Upper lobe of right lung (tissue), 1 donor: ENCODE data around the gene MCOLN3. TPM values are rescaled to one million over a fixed set of nuclear protein-coding genes. Genes with fewer than 3 reads are reported as not detected.
A peak's percentile ranks its signal among the peaks of the same experiment; 100 is the strongest.

Experiments used
- ATAC-seq: fragments of 200-7000 bp; cut with Tn5 transposase; one replicate; pipeline ENCODE4 v1.9.1; 2020; ENCODE audit warnings: mild to moderate bottlenecking, moderate library complexity
- DNase-seq: peaks from one replicate; pipeline ENCODE4 v3.0.0-alpha.2; 2020
- H3K27ac ChIP-seq: fragments of 200-600 bp; one replicate; pipeline ENCODE4 v1.8.0; 2022
- H3K27me3 ChIP-seq: fragments of 200-600 bp; one replicate; pipeline ENCODE4 v1.8.0; 2022; ENCODE audit warnings: mild to moderate bottlenecking
- H3K36me3 ChIP-seq: fragments of 200-600 bp; one replicate; pipeline ENCODE4 v1.8.0; 2022
- H3K4me1 ChIP-seq: fragments of 200-600 bp; one replicate; pipeline ENCODE4 v1.8.0; 2022
- H3K4me3 ChIP-seq: fragments of 200-600 bp; one replicate; pipeline ENCODE4 v1.8.0; 2022; ENCODE audit warnings: mild to moderate bottlenecking
- H3K9me3 ChIP-seq: fragments of 200-600 bp; one replicate; pipeline ENCODE4 v1.8.0; 2022
- CTCF ChIP-seq: fragments of 200-600 bp; IDR thresholded peaks from one replicate; pipeline ENCODE4 v1.8.0; 2022; ENCODE audit warnings: antibody characterized with exemption
- intact Hi-C: fragments of 100-400 bp; cut with DNase I; formaldehyde crosslinking; loops from one replicate; pipeline ENCODE4 v1.11.0; 2022
- total RNA-seq: library from RNA; stranded (reverse); fragmentation: NEBNext Ultra II Directional; extraction: Animal tissue kit (Norgen Biotek cat#: 25700); gene quantifications from one replicate; pipeline ENCODE4 v1.2.1, GENCODE V29; 2021
- donor health status: DM: no; HTN: yes; CAD: no; lungs with severe emphysema.

The MCOLN3 gene
- total RNA-seq, 1 donor from 2014 or later = 14.0 TPM

GRCh38 chr1:85070972-85071492 lies 22.7 kb upstream of the MCOLN3 start:
- ATAC-seq = no peak
- intact Hi-C loops = no loop called here
- no peak for TF ChIP-seq CTCF

DNA sequence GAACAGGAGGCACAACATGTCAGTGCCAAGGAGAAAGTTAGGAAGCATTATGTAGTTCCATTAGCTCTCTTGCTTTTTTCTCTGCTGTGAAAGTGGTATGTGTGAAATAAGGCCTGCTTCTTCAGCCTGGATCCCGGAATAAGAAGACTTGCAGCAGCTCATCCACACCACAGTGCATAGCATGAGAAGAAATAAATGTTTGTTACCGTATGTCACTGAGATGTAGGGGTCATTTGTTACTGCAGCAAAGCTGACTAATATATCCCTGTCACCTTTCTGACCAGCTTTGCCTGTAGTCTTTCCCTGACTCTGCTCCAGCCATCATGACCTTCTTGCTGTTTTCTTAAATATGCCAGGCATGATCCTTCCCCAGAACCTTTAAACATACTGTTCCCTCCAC lies 20.5 kb upstream of the MCOLN3 start:
- ATAC-seq (no peak), DNase-seq (no peak)
- no peak for TF ChIP-seq CTCF
- intact Hi-C loops = no loop called here
- Histone ChIP-seq H3K9me3 (no peaks in the 10 kb centered on the region), H3K27me3 (no peaks in the 10 kb centered on the region), H3K4me1 (no peaks in the 10 kb centered on the region), H3K36me3 (no peaks in the 10 kb centered on the region), H3K27ac (no peak overlapping the region), H3K4me3 (no peak overlapping the region)

More at GRCh38 chr1:85070972-85071492, 22.7 kb upstream of the MCOLN3 start:
- Histone ChIP-seq H3K9me3 (no peaks in the 10 kb centered on the region), H3K4me1 (no peaks in the 10 kb centered on the region), H3K36me3 (no peaks in the 10 kb centered on the region), H3K27ac (no peak overlapping the region), H3K27me3 (no peaks in the 10 kb centered on the region), H3K4me3 (no peak overlapping the region)
- no peak for DNase-seq

GRCh38 chr1:85065550-85065949 lies 17.2 kb upstream of the MCOLN3 start:
- Histone ChIP-seq H3K36me3 (no peaks in the 10 kb centered on the region), H3K4me1 (no peaks in the 10 kb centered on the region), H3K27me3 (no peaks in the 10 kb centered on the region), H3K4me3 (no peak overlapping the region), H3K9me3 (no peaks in the 10 kb centered on the region), H3K27ac (no peak overlapping the region)
- DNase-seq = no peak
- ATAC-seq = no peak
- intact Hi-C loops = no loop called here
- TF ChIP-seq CTCF = no peak

DNA sequence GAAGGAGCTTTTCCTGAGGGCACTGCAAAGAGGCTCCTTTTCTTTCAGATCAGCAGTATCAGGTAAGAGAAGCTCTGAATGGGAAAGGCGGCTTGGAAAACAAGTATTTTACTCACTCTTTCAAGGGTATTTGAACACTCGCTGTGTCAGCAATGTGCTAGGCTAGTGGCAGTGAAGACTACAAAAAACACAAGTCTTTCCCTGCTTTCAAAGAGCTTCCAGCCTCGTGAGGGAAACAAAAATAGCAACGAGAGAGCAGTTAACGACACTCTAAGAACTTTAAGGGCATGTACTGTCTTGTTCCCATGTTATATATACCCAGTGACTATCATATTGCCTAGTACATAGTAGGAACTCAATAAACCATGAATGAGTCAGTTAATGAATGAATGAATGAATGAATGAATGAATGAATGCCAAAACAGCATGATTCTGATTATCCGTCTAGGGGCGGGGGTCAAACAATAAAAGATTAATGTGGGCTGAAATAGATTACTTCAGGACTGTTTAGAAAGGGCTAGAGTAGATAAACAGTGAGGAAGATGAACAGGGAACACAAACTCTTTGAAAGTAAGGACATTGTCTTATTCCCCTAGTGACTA lies 14.2 kb upstream of the MCOLN3 start:
- Histone ChIP-seq H3K27me3 (no peaks in the 10 kb centered on the region), H3K4me1 (no peaks in the 10 kb centered on the region), H3K4me3 (peak overlapping the region; percentile 52), H3K9me3 (no peaks in the 10 kb centered on the region), H3K27ac (peak overlapping the region; percentile 61), H3K36me3 (no peaks in the 10 kb centered on the region)
- DNase-seq = no peak
- no peak for ATAC-seq
- no peak for TF ChIP-seq CTCF
- intact Hi-C loops = no loop called here

DNA sequence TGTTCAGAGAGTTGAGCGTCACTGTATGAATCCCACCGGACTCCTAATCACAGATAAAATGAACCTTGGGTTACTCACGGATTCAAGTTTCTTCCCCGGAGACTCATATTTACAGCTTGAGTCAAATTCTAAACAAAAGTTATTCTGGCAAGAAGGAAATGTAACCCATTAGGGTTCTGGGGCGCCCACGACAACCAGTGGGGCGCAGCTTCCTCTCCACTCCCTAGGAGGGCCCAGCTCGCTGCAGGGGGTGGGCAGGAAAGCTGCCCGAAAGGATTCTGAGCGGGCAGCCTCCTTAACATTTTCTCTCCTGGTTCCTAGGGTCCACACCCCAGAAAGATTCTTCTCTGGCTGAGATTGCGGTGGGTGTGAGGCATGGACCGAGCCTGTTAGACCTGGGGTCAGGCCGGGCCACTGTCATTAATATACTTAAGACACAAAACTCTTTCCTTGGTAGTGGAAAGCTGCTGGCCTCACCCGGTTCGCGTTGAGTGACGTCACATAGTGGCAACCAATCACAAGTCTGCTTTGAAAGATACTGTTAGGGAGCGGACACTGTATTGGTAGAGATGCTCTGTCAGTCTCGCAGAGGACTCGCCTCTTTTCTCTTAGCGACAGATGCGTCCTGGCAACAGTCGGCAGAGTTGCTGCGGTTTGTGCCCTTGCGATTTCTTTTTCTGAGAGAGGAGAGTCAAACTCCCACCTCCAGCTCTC lies 13.6 kb upstream of the MCOLN3 start:
- no peak for TF ChIP-seq CTCF
- Histone ChIP-seq H3K4me3 (peak overlapping the region; percentile 52), H3K27ac (peak overlapping the region; percentile 61), H3K9me3 (no peaks in the 10 kb centered on the region), H3K36me3 (no peaks in the 10 kb centered on the region), H3K4me1 (no peaks in the 10 kb centered on the region), H3K27me3 (no peaks in the 10 kb centered on the region)
- DNase-seq (peak; percentile 81), ATAC-seq (peak; percentile 99)
- intact Hi-C loops = no loop called here
